HG03571 (cell line): ENCODE data around the gene ULK1.

Source experiments
- ATAC-seq: cut with Tn5 transposase; IDR thresholded peaks from one replicate; pipeline ENCODE4 v1.9.1; 2021; ENCODE audit not compliant: unreplicated experiment

The ULK1 gene

GRCh38 chr12:131905630-131906091, 11.2 kb downstream of the ULK1 start:
- ATAC-seq = no peak

DNA sequence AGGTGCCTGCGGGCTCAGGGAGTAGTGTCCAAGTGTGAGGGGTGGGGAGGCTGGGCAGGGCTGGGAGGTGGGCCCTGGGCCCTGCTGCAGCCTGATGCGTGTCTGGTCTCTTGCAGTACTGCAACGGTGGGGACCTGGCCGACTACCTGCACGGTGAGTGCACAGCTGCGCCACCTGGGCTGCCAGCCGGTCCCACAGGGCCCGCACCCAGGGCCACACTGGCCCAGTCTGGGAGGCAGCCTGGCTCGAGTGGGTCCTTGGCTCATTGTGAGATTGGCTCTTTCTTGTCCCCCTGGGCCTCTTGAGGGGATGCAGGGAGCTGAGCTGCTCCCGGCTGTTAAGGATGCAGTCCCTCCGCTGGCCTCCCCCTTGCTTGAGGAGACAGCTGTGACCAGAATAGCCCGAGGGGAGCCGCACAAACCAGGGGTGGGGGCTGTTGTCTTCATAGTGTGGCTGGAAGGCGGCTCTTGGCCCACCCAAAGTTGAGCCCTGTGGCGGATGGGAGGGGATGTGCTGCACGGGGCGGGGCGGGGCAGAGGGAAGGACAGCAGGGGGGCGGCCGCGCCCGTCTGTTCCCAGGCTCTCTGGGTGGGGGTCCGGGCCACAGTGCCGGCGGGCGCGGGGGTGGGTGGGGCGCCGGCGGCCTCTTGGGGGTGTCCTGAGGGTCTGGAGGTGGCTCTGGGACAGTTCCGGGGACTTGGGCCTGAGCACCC, 13.1 kb downstream of the ULK1 start:
- no peak for ATAC-seq

DNA sequence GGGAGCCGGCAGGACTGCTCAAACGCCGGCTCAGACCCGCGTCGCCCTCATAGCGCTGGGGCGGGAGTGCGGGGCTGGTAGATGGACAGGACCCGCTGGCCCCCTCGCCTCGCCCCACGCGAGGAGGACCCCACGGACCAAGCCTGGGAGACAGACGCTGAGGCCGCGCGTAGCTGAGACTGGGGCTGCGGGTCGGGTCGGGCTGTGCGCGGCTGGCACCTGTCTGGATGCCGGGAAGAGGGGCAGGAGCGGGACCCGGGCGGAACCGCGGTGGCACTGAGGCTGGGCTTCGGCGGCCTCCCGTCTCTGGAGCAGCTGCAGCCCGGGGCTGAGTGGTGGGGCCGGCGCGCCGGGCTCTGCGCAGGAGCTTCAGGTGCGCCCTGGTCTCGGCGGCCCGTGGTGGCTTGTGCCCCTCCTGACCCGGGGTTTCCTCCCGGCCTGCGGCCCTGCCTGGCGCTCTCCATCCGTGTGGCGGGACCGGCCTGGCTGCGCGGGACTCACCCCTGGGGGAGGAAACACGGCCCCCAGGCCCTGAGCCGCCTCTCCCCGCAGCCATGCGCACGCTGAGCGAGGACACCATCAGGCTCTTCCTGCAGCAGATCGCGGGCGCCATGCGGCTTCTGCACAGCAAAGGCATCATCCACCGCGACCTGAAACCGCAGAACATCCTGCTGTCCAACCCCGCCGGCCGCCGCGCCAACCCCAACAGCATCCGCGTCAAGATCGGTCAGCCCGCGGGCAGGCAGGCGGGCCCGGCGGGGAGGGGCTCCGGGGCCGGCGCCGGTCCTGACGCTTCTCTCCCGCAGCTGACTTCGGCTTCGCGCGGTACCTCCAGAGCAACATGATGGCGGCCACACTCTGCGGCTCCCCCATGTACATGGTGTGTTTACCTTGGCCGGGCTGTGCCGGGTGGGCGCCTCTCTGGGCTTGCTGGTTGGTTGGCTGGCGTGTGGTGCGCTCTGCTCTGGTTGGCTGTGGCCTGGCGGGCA, 14.0 kb downstream of the ULK1 start:
- ATAC-seq = no peak

DNA sequence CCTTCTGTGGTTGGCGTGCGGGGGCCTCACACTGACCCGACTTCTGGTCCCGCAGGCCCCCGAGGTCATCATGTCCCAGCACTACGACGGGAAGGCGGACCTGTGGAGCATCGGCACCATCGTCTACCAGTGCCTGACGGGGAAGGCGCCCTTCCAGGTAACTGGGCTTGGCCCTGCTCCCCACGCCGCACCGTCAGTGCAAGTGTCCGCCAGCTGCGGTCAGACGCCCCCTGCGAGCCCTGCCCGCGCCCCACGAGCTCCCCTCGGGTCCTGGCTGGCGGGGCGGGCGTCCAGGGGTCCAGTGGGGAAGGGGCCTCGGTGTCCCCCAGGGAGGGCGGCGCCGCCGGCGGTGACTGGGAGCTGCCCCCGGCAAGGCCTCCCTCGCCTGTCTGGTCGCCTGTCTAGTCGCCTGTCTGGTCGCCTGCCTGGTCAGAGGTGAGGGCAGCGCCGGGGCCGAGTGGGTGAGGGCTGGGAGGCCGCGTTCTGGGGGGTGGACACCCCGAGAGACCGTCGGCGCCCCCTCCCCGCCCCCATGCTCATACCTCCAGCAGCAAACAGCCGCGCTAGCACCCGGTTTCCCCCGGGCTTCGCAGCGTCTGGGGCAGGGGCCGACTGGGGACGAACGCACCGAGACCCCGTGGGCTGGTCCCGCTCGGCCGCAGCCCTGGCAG, 14.8 kb downstream of the ULK1 start:
- ATAC-seq = no peak

DNA sequence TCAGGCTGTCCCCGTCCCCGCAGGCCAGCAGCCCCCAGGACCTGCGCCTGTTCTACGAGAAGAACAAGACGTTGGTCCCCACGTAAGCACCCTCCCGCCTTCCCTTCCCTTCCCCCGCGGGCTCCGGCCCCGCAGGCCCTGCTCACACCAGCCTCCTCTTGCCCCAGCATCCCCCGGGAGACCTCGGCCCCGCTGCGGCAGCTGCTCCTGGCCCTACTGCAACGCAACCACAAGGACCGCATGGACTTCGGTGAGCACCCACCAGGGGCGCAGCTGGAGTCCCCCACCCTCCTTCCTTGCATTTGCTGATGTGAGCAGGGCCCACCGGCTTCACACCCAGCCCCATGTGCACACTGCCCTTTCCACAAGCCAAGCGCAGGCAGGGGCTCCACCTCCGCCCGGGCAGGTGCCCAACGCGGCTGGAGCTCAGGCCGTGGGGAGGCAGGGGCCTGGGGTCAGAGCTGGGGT, 15.4 kb downstream of the ULK1 start:
- ATAC-seq = no peak

GRCh38 chr12:131910302-131911027, 16.0 kb downstream of the ULK1 start:
- no peak for ATAC-seq

- no peak for ATAC-seq
Measured at GRCh38 chr12:131911028-131911650, 16.7 kb downstream of the ULK1 start.

DNA sequence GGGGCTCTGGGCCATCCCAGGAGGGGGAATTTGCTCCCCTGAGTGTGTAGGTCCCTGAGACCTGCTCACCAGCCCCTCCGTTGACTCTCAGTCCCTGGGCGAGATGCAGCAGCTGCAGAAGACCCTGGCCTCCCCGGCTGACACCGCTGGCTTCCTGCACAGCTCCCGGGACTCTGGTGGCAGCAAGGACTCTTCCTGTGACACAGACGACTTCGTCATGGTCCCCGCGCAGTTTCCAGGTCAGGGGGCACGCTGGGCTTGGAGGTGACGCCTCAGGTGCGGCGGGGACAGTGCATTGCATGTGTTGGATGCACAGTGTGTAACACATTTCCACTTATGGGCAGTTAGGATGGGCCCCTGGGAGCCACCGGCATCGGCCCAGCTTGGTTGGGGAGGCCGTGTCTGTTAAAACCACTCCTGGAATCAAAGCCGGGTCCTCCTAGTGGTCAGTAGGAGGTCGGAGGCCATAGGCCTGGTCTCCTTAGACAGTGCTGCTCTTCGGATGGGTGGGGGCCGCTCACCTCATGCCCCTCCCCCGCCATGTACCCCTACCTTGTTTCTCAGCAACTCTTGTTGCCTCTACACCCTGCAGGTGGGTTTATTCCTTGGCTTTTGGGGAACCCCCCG, 17.5 kb downstream of the ULK1 start:
- ATAC-seq = no peak

DNA sequence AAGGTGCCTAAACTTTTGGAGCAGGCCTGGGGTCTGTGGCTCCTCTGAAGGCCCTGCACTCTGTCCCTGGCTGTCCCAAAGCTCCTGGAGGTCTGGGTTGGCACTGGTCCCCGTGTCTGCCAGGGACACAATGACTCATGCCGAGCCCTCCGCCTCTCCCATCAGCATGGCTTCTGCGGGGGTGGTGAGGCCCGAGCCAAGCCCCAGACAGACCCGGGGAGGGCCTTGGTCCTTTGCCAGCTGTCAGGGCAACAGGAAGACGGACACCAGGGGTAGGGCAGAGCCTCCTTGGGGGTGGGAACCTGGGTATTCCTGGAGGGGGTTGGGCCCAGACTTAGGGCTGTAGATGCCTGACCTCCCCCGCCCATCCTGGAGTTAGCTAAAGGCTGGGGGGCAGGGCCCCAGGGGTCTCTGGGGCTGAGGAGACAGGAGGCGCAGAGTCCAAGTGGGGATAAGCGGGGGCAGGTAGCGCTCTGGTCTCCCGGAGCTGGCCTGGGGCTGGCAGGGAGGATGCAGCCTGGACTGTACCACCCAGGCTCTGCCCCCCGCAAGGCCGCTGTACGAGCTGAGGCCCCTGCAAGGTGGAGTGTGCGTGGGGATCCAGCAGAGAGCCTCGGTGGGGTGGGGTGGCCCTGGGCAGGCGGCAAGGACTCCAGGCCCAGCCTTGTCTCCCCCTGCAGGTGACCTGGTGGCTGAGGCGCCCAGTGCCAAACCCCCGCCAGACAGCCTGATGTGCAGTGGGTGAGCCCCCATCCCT, 18.3 kb downstream of the ULK1 start:
- no peak for ATAC-seq

DNA sequence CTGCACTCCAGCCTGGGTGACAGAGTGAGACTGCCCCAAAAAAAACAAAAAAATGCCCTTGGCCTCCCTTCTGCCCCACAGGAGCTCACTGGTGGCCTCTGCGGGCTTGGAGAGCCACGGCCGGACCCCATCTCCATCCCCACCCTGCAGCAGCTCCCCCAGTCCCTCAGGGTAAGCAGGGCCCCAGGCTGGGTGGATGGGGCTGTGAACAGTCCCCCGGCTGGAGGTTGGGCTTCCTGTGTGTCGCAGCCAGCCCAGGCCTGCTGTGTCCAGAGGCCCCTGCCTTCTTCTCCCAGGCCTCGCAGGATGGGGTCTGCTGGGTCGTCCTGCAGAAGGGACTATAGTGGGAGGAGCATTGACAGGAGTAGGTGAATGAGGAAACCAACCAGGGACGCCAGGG, 19.2 kb downstream of the ULK1 start:
- ATAC-seq = no peak

- no peak for ATAC-seq
Measured at GRCh38 chr12:131914179-131914702, 19.8 kb downstream of the ULK1 start.

DNA sequence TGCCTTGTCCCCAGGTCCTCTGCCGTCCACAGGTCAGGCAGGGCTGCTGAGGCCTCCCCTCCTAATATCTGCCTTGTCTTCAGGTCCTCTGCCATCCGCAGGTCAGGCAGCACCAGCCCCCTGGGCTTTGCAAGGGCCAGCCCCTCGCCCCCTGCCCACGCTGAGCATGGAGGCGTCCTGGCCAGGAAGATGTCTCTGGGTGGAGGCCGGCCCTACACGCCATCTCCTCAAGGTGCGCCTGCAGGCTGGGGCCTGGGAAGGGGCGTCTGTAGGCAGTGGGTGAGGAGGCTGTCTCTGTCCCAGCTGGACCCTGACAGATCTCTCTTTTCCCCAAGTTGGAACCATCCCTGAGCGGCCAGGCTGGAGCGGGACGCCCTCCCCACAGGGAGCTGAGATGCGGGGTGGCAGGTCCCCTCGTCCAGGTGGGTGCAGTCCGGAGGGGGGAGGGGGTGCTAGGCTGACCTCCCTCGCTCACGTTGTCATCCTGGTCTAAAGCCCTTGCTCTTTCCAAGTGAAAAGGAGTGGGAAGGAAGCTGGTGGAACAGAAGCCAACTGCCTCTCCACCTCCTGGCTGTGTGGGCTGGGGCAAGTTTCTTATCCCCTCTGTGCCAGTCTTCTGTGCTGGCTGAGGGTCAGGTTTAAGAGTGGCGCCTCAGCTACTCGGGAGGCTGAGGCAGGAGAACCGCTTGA, 20.7 kb downstream of the ULK1 start:
- ATAC-seq = no peak

- ATAC-seq = no peak
Measured at GRCh38 chr12:131915823-131916222, 21.4 kb downstream of the ULK1 start.

GRCh38 chr12:131916306-131917138, 22.1 kb downstream of the ULK1 start:
- ATAC-seq = no peak

DNA sequence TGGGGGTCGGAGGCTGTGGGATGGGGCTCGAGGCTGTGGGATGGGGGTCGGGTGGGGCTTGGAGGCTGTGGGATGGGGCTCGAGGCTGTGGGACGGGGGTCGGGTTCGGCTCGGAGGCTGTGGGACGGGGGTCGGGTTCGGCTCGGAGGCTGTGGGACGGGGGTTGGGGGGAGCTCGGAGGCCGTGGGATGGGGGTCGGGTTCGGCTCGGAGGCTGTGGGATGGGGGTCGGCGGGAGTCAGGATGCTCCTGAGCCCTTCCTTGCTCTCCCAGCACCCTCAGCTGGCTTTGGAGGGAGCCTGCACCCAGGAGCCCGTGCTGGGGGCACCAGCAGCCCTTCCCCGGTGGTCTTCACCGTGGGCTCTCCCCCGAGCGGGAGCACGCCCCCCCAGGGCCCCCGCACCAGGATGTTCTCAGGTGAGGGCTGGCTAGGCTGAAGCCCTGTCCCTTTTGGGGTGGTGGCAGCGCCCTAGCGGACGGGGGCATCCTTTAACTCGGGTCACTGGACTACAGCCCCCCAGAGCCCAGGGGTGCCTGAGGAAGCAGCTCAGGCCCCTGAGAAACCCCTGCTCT, 22.8 kb downstream of the ULK1 start:
- ATAC-seq = no peak

DNA sequence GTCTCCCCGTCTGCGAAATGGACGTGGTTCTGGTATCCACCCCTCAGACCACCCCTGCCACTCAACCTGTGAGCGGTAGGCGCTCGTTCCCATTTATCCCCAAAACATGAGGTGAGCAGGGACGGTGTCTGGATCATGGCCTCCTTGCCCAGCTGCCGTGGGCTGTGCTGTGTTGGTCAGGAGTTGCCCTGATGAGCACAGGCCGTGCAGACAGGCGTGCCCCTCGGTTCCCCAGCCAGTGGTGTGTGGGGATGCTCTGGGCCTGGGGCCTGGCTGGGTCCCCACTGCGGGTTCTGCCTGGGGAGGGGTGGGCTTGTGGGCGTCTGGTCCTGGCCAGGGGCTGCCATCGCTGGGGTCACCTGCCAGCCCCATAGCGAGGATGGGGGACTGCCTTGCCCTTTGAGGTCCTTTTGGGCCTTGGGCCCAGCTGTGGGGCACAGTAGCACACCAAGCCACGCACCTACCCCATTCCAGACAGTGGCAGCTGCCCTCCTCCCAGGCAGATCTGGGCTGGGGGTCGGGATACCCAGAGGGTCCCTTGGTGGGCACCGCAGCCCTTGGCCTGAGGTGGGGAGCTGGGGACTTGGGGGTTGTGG, 23.4 kb downstream of the ULK1 start:
- no peak for ATAC-seq
